Calu3 (cell line): Measurements from ENCODE around the gene PLB1. TPM values are rescaled to one million over a fixed set of nuclear protein-coding genes. Genes with fewer than 3 reads are reported as not detected.

Experiments
- BruUV-seq: library from RNA; stranded (reverse); fragments of 400-500 nt; replicated peaks from 2 replicates; lab custom pipeline; 2021; lab: Mats Ljungman, UMichigan
- CTCF ChIA-PET: fragments of 300-600 bp; sonication (Branson Sonifier 250); formaldehyde crosslinking; loops from one replicate; lab custom pipeline; 2022; ENCODE audit warnings: antibody characterized with exemption; lab: Charles Lee
- DNase-seq: peaks from one replicate; pipeline ENCODE4 v3.0.0; 2022
- H3K27ac Mint-ChIP-seq: one replicate; pipeline ENCODE4 v1.8.0; 2022; ENCODE audit warnings: mixed read lengths; ENCODE audit not compliant: unreplicated experiment
- H3K27me3 Mint-ChIP-seq: one replicate; pipeline ENCODE4 v1.8.0; 2022; ENCODE audit warnings: mixed read lengths; ENCODE audit not compliant: unreplicated experiment
- H3K36me3 Mint-ChIP-seq: one replicate; pipeline ENCODE4 v1.8.0; 2022; ENCODE audit warnings: mild to moderate bottlenecking, moderate library complexity, mixed read lengths; ENCODE audit not compliant: insufficient read depth, unreplicated experiment
- H3K4me1 Mint-ChIP-seq: one replicate; pipeline ENCODE4 v1.8.0; 2022; ENCODE audit warnings: mild to moderate bottlenecking, low read depth, mixed read lengths; ENCODE audit not compliant: unreplicated experiment
- H3K4me3 Mint-ChIP-seq: one replicate; pipeline ENCODE4 v1.8.0; 2022; ENCODE audit warnings: mild to moderate bottlenecking, low read depth, moderate library complexity, mixed read lengths; ENCODE audit not compliant: unreplicated experiment
- H3K9me3 Mint-ChIP-seq: one replicate; pipeline ENCODE4 v1.8.0; 2022; ENCODE audit warnings: low read depth, mixed read lengths; ENCODE audit not compliant: unreplicated experiment
- CTCF ChIP-seq: fragments of 200-600 bp; IDR thresholded peaks from one replicate; pipeline ENCODE4 v1.8.0; 2022; ENCODE audit warnings: antibody characterized with exemption; ENCODE audit not compliant: unreplicated experiment
- intact Hi-C: fragments of 100-400 bp; cut with micrococcal nuclease; formaldehyde crosslinking; loops from one replicate; pipeline ENCODE4 v1.10.0; 2022; ENCODE audit not compliant: unreplicated experiment
- total RNA-seq: library from RNA; stranded (reverse); gene quantifications from 2 replicates; pipeline ENCODE4 v1.2.3, GENCODE V29; 2022

PLB1 gene
- total RNA-seq, 1 experiment from 2014 or later = 1.6 TPM

- Mint-ChIP-seq H3K27ac (no peak overlapping the region), H3K4me3 (no peak overlapping the region), H3K36me3 (peaks cover 6% of the 10 kb centered on the region), H3K4me1 (peaks cover 34% of the 10 kb centered on the region), H3K27me3 (peaks cover 17% of the 10 kb centered on the region), H3K9me3 (peaks cover 2% of the 10 kb centered on the region)
- BruUV-seq = no TSS peak
- TF ChIP-seq CTCF = no peak
- intact Hi-C loops = no loop called here
- no peak for DNase-seq
- CTCF ChIA-PET = interaction anchor here (0.7 kb wide), 1 partner anchor 62 kb away, joined by 3 read pairs; no protein-coding TSS in a partner anchor
Observed at GRCh38 chr2:28666496-28667184, 170.8 kb downstream of the PLB1 start.

DNA sequence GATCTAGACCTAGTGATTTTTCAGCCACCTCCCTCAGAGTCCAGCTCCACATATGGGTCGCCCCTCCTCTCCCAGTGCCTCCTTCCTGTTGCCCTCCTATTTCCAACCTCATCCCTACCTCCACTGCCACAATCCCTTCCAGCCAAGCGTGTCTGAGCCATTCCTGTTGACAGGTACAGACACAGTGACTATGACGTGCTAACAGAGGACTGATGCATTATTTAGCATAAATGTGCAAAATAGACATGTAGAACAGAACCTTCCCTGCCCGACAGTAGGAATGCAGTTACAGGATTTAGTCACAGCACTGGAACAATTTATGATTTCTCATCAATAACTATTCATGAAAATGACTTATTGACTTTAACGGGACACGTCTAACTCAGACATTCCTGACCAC is 171.4 kb downstream of the PLB1 start:
- Mint-ChIP-seq H3K27ac (no peak overlapping the region), H3K27me3 (peaks cover 17% of the 10 kb centered on the region), H3K36me3 (no peaks in the 10 kb centered on the region), H3K4me3 (no peak overlapping the region), H3K4me1 (peaks cover 28% of the 10 kb centered on the region), H3K9me3 (peaks cover 5% of the 10 kb centered on the region)
- no TSS peak for BruUV-seq
- no peak for DNase-seq
- intact Hi-C loops = no loop called here
- CTCF ChIA-PET = interaction anchor here (0.7 kb wide), 1 partner anchor 62 kb away, joined by 3 read pairs; no protein-coding TSS in a partner anchor
- no peak for TF ChIP-seq CTCF

DNA sequence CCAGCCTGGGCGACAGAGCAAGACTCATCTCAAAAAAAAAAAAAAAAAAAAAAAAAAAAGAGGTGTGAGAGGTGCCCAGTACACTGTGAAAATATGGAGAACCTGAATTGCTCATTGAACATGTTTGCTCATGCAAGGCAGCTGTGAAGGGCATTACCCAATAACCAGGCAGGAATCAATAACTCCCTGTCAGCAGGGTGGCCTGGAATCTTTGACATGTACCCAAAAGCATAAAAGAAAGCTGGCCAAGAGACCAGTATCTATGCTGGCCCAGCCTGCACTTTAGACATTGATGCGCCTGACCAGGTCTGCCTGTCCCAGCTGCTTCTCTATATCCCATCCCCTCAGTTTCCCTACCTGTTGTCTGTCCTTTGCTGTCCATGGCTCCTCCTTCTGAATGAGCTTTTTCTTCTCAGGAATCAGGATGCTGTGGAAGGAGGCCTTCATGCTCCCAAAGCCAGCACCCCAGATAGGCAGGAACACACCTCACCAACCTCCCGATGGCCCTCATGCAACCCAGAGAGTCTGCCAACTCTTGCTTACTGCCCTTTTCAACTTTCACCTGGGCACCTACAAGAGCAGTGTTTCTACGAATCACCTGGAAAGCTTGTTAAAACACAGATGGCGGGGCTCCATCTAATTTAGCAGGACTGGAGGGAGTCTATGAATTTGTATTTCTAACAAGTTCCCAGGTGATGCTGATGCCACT is 172.4 kb downstream of the PLB1 start:
- H3K27me3 Mint-ChIP-seq = peaks cover 17% of the 10 kb centered on the region
- no peak overlapping the region for H3K27ac Mint-ChIP-seq
- H3K36me3 Mint-ChIP-seq = no peaks in the 10 kb centered on the region
- H3K9me3 Mint-ChIP-seq = peaks cover 9% of the 10 kb centered on the region
- intact Hi-C loops = no loop called here
- no peak for TF ChIP-seq CTCF
- no TSS peak for BruUV-seq
- peaks cover 18% of the 10 kb centered on the region for H3K4me1 Mint-ChIP-seq
- DNase-seq = no peak
- no peak overlapping the region for H3K4me3 Mint-ChIP-seq
- CTCF ChIA-PET = interaction anchor here (0.6 kb wide), 1 partner anchor 49 kb away, joined by 4 read pairs; no protein-coding TSS in a partner anchor

DNA sequence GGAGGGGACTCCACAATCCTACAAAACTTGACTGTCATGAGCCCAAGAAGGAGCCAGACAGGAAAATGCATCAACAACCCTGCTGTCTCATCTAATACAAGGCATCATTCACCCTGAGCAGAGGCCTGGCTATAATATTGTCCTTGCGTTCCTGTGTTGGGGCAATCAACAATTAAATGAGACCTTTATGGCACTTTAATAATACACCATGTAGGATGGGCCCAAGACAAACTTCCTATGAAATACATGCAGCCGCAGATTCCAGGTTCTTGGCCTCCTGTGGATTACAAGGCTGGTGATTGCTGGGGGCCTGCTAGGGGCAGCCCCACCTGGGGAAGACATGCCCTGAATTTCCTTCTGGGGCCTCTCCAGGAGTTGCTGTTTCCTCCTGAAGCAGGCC is 173.0 kb downstream of the PLB1 start:
- H3K36me3 Mint-ChIP-seq = no peaks in the 10 kb centered on the region
- CTCF ChIA-PET = no interaction called here
- peaks cover 13% of the 10 kb centered on the region for H3K4me1 Mint-ChIP-seq
- no peak overlapping the region for H3K4me3 Mint-ChIP-seq
- peaks cover 9% of the 10 kb centered on the region for H3K9me3 Mint-ChIP-seq
- intact Hi-C loops = no loop called here
- BruUV-seq = no TSS peak
- TF ChIP-seq CTCF = no peak
- H3K27me3 Mint-ChIP-seq = peaks cover 17% of the 10 kb centered on the region
- DNase-seq = no peak
- no peak overlapping the region for H3K27ac Mint-ChIP-seq
